HG03175 (cell line): ENCODE results near the gene HS6ST2.

Experiments used
- ATAC-seq: cut with Tn5 transposase; IDR thresholded peaks from one replicate; pipeline ENCODE4 v1.9.1; 2021; ENCODE audit warnings: mild to moderate bottlenecking, moderate library complexity; ENCODE audit not compliant: unreplicated experiment

Gene HS6ST2

GRCh38 chrX:132689612-132690563 is 268.5 kb downstream of the HS6ST2 start:
- no peak for ATAC-seq

- no peak for ATAC-seq
These were observed 273.2 kb downstream of the HS6ST2 start for GRCh38 chrX:132685276-132685675.

GRCh38 chrX:132677233-132677716 is 281.2 kb downstream of the HS6ST2 start:
- ATAC-seq, result no peak

GRCh38 chrX:132676561-132677186 is 281.8 kb downstream of the HS6ST2 start:
- ATAC-seq, result no peak

GRCh38 chrX:132676102-132676501 is 282.3 kb downstream of the HS6ST2 start:
- ATAC-seq, result no peak

GRCh38 chrX:132673331-132673730 is 285.1 kb downstream of the HS6ST2 start:
- ATAC-seq, result no peak

- ATAC-seq, result no peak
These were observed 287.2 kb downstream of the HS6ST2 start for GRCh38 chrX:132671229-132671641.

GRCh38 chrX:132669142-132669541 is 289.3 kb downstream of the HS6ST2 start:
- no peak for ATAC-seq

GRCh38 chrX:132668178-132668577 is 290.3 kb downstream of the HS6ST2 start:
- ATAC-seq, result no peak

- ATAC-seq, result no peak
These were observed 292.8 kb downstream of the HS6ST2 start for GRCh38 chrX:132665676-132666075.

- ATAC-seq, result no peak
These were observed 294.2 kb downstream of the HS6ST2 start for GRCh38 chrX:132664273-132664672.

- ATAC-seq, result no peak
These were observed 295.6 kb downstream of the HS6ST2 start for GRCh38 chrX:132662844-132663243.

- ATAC-seq, result no peak
These were observed 300.6 kb downstream of the HS6ST2 start for GRCh38 chrX:132657876-132658275.

- ATAC-seq, result no peak
These were observed 305.6 kb downstream of the HS6ST2 start for GRCh38 chrX:132652871-132653270.

- no peak for ATAC-seq
These were observed 306.9 kb downstream of the HS6ST2 start for GRCh38 chrX:132651421-132652086.

GRCh38 chrX:132648895-132649294 is 309.5 kb downstream of the HS6ST2 start:
- no peak for ATAC-seq

- ATAC-seq, result no peak
These were observed 319.0 kb downstream of the HS6ST2 start for GRCh38 chrX:132639446-132639845.

- no peak for ATAC-seq
These were observed 320.1 kb downstream of the HS6ST2 start for GRCh38 chrX:132638313-132638712.

- ATAC-seq, result no peak
These were observed 322.3 kb downstream of the HS6ST2 start for GRCh38 chrX:132636080-132636479.

- no peak for ATAC-seq
These were observed 323.9 kb downstream of the HS6ST2 start for GRCh38 chrX:132634521-132634920.

GRCh38 chrX:132631579-132632232 is 326.7 kb downstream of the HS6ST2 start:
- no peak for ATAC-seq
